Skin epidermis (tissue), 12 donors: ENCODE data around the gene ARHGAP24.
"Not testable (repeated sequence)": the region's sequence is repeated elsewhere in the genome, so short reads cannot be mapped to it uniquely, and the experiment has no call there.

ENCODE experiments used
- H3K27ac ChIP-seq, 21 experiments: fragments of 200-600 bp; sonication (generic) in 11 of 21; one replicate each; pipeline ENCODE4 v1.5.0; 2020; ENCODE audit warnings: mild to moderate bottlenecking in 3 of 21, inconsistent platforms in 2 of 21, moderate library complexity in 2 of 21
- H3K4me3 ChIP-seq, 7 experiments: fragments of 200-600 bp; sonication (generic) in 2 of 7; one replicate each; pipeline ENCODE4 v1.5.0; 2020; ENCODE audit warnings: inconsistent platforms in 2 of 7, mild to moderate bottlenecking in 2 of 7, moderate library complexity in 1 of 7

Gene ARHGAP24

GRCh38 chr4:85818700-85819099 is 343.8 kb downstream of the ARHGAP24 start:
- Histone ChIP-seq H3K4me3 (no peak overlapping the region), H3K27ac (no peak overlapping the region)

GRCh38 chr4:85820101-85820500 is 345.2 kb downstream of the ARHGAP24 start:
- H3K27ac ChIP-seq, H3K4me3 ChIP-seq: not testable (repeated sequence)

GRCh38 chr4:85821688-85822455 is 346.9 kb downstream of the ARHGAP24 start:
- no peak overlapping the region for H3K4me3 ChIP-seq
- no peak overlapping the region for H3K27ac ChIP-seq

GRCh38 chr4:85823295-85823694 is 348.3 kb downstream of the ARHGAP24 start:
- peak overlapping the region in 3 of 21 experiments; percentile 18 to 38 (median 20) for H3K27ac ChIP-seq
- no peak overlapping the region for H3K4me3 ChIP-seq

- H3K27ac ChIP-seq, result peak overlapping the region in 4 of 21 experiments; percentile 20 to 52 (median 38)
- H3K4me3 ChIP-seq, result no peak overlapping the region
These were observed 349.4 kb downstream of the ARHGAP24 start for GRCh38 chr4:85824166-85824945.

- H3K27ac ChIP-seq, result no peak overlapping the region
- H3K4me3 ChIP-seq, result no peak overlapping the region
These were observed 351.2 kb downstream of the ARHGAP24 start for GRCh38 chr4:85826060-85826678.

- Histone ChIP-seq H3K27ac (peak overlapping the region in 1 of 21 experiments; percentile 20), H3K4me3 (no peak overlapping the region)
These were observed 353.3 kb downstream of the ARHGAP24 start for GRCh38 chr4:85828027-85828890.

GRCh38 chr4:85829276-85830051 is 354.5 kb downstream of the ARHGAP24 start:
- H3K4me3 ChIP-seq, result no peak overlapping the region

GRCh38 chr4:85831647-85832046 is 356.7 kb downstream of the ARHGAP24 start:
- Histone ChIP-seq H3K4me3 (no peak overlapping the region), H3K27ac (no peak overlapping the region)

More at GRCh38 chr4:85829276-85830051, 354.5 kb downstream of the ARHGAP24 start:
- no peak overlapping the region for H3K27ac ChIP-seq

GRCh38 chr4:85833302-85833701 is 358.4 kb downstream of the ARHGAP24 start:
- no peak overlapping the region for H3K27ac ChIP-seq
- H3K4me3 ChIP-seq, result no peak overlapping the region

- no peak overlapping the region for H3K4me3 ChIP-seq
- H3K27ac ChIP-seq, result no peak overlapping the region
These were observed 360.0 kb downstream of the ARHGAP24 start for GRCh38 chr4:85834934-85835333.

- Histone ChIP-seq H3K4me3 (no peak overlapping the region), H3K27ac (no peak overlapping the region)
These were observed 361.9 kb downstream of the ARHGAP24 start for GRCh38 chr4:85836588-85837438.

- H3K27ac ChIP-seq, result peak overlapping the region in 1 of 21 experiments; percentile 13
- no peak overlapping the region for H3K4me3 ChIP-seq
These were observed 362.4 kb downstream of the ARHGAP24 start for GRCh38 chr4:85837439-85837733.

GRCh38 chr4:85839981-85840451 is 365.1 kb downstream of the ARHGAP24 start:
- H3K27ac ChIP-seq, result not testable (repeated sequence)

GRCh38 chr4:85842540-85842939 is 367.6 kb downstream of the ARHGAP24 start:
- peak overlapping the region in 10 of 21 experiments; percentile 0 to 80 (median 60) for H3K27ac ChIP-seq

More at GRCh38 chr4:85839981-85840451, 365.1 kb downstream of the ARHGAP24 start:
- not testable (repeated sequence) for H3K4me3 ChIP-seq

GRCh38 chr4:85853740-85854139 is 378.8 kb downstream of the ARHGAP24 start:
- H3K4me3 ChIP-seq, H3K27ac ChIP-seq: not testable (repeated sequence)

More at GRCh38 chr4:85842540-85842939, 367.6 kb downstream of the ARHGAP24 start:
- no peak overlapping the region for H3K4me3 ChIP-seq

GRCh38 chr4:85854546-85854945 is 379.6 kb downstream of the ARHGAP24 start:
- no peak overlapping the region for H3K4me3 ChIP-seq
- H3K27ac ChIP-seq, result no peak overlapping the region
